Limb (tissue), 2 donors: ENCODE results near the gene PRDM1.
"Not testable (repeated sequence)": the region's sequence is repeated elsewhere in the genome, so short reads cannot be mapped to it uniquely, and the experiment has no call there.

Source experiments
- DNase-seq, 2 donors: peaks; one replicate each; pipeline ENCODE4 v3.0.0-alpha.2; 2016; ENCODE audit errors: extremely low spot score in 2 of 2

The PRDM1 gene

DNA sequence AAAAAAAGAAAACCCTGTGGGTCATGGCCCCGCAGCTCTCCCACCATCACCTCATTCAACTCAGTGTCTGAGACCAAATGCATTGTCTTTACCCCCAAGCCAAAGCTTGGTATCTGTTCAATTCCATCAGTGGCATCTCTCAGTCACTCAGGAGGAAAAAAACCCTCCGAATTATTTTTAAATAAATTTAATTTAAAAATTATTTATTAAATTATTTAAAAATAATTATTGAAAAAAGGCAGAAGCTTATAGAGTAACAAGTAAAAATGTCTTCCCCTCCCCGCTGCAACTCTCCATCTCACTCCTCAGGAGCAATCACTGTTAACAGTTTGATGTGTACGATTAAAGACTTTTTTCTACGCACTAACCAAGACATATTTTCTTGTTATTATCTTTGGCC is 50.7 kb downstream of the PRDM1 start:
- no peak for DNase-seq

DNA sequence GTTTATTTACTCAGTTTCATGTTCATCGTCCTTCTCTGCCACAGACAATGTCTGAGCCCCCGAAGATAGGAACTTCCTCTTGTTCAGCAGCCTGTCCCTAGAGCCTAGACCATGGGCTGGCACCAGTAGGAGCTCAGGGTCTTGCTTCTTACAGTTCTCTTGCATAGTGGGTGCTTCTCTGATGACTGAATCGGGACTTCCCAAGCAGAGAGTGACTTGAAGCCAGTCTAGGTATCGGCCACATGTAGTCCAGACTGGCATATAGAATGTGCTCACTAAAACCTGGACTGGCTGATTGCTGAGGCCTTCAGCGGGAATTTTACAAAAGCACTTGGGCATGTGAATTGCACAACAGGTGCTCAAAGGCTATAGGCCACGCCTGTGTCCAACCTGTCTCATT is 52.0 kb downstream of the PRDM1 start:
- no peak for DNase-seq

DNA sequence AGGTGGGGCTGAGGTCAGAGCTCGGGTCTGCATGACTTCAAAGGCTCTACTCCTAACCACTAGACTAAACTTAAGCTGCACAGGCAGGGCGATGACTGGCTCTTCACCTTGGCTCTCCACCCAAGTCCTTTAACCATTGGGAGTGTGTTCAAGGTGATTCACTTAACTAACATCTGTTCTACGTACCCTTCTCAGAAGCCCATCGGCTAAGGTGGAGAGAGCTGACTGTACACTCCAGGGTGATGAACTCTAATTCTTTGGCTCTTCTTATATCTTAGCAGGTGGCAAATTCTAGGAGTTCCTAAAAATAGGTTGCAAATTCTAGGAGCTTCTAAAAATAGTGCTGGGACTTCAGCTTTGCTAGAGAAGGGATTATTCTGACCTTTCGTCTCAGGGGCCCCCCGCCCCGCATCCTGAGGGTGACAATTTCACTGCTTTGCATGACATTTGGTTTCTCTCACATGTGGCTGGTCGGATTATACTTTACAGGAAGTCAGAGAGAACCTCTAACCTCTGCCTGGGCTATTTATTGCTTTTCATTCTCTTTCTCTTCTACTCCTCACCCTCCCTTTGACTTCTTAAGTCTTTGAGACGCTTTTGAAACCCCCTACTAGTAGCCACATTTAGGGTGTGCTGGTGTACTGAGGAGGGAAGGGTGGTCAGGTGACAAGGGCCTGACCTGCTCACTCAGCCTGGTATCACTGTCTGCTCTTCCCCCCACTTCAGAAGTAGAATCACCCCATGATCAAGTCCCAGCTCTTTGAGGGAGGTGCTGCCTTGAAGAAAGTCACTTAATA is 55.5 kb downstream of the PRDM1 start:
- no peak for DNase-seq

DNA sequence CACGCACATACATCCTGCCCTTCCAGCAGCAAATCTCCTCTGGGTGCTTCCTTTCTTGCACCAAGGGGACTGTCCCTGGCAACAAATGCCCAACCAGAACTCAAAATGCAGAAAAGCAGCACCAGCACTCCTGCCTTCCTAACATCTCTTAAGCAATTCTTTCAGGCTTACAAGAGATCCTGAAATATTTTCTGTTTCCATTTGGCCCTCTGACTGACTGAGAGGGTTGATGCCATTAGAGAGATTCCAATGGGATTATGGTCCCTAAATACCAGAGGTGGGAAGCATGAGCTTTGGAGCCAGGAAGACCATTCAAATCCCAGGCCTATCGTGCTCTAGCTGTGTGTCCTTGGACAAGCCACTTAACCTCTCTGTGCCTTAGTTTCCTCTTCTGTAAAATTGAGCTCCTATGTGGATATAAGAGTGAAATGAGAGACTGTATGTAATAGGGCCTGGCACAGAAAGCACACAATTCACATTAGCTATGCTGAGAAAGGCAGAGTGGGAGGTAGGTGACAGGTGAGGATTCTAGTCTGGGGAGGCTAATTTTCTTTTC is 56.8 kb downstream of the PRDM1 start:
- no peak for DNase-seq

DNA sequence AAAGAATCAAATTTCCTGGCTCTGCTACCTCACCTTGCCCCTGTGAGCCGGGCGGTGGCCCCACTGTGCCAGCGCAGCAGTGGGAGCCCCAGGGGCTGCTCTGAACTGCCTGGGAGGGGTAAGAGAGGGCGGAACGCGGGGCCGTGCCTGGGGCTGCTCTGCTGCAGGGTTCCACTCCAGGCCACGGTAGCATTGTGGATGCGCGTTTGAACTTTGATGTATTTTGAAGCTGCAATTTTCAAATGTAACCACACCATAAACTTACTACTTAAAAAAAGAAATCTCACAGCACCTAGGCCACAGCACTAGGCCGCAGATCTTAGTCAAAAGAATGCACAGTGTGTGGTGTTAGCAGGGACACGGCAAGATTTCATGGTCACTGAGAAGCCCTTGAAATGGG is 57.5 kb downstream of the PRDM1 start:
- no peak for DNase-seq

DNA sequence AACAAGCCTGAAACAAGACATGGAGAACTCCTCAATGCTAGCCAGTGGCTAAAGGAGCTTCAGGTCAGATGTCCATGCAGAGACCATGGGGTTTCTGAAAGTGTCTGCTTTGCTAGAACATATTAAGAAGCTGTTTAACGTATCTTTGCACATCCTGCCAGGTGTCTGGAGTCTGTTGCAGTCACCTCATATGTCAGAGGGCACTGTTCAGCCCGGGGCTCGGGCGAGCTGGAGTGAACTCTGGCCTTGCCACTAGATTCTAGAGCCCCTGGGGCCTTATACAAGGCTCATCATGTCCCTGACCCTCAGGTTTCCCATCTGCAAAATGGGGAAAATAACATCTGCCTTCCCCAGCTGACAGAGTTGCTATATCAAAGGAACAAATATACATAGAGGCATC is 59.0 kb downstream of the PRDM1 start:
- no peak for DNase-seq

DNA sequence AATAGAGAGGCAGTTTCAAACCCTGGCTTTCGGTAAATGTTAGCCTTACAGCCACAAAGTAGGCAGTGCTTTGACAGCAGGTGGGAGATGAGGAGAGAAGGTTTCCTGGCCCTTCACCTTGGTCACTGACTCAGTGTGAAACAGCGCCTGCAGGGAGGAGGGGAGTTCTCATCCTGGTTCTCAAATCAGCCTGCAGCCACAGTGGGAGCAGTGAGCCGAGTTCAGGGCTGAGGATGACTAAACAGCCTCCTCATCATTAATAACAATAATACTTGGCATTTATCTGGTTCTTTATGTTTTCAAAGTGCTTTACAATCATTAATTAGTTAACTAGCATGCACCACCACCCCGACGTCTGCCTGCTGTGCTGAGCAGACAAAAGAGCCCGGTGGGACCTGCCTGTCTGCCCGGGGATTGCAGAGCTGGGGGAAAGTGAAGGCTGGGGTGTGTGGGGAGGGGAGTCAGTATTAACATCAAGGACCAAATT is 59.6 kb downstream of the PRDM1 start:
- no peak for DNase-seq

DNA sequence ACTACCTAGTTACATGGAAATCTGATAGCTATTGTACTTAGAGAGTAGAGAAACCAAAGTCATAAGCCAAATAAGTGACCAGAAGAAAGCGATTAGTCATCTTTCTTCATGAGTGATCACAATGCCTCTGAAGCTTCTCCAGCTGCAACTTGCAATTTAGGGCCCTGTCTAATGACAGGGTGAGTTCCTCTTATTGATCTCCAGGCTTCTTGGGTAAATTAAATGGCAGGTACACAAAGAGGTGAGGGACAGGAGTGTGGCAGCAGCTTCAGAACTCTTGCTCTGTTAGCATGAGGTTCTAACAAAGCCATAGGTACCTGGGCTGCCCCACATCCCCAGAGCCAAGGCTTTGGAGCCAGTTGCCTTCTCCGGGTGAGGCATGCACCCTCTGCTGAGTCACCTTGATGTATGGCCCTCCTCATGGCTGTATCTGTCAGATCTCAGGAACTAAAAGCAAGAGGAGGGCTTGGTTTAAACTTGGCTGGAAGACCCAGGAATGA is 60.8 kb downstream of the PRDM1 start:
- DNase-seq, result no peak

DNA sequence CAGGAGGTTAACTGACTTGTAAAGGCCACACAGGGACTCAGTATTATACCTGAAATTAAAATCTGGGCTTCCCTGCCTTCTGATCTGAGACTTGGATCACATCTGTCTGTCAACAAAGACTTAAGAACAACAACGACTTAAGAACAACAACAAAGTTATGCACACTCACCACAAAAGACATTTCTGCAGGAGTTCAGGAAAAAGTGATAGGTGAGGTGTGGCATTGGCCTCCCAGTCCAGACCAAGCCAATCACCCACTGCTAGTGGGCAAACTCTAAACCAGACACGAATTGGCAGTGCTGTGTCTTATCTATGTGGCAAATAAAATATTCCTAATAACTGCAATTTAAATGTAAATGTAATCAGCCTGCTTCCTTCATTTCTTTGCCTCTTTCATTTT is 61.3 kb downstream of the PRDM1 start:
- DNase-seq, result no peak

DNA sequence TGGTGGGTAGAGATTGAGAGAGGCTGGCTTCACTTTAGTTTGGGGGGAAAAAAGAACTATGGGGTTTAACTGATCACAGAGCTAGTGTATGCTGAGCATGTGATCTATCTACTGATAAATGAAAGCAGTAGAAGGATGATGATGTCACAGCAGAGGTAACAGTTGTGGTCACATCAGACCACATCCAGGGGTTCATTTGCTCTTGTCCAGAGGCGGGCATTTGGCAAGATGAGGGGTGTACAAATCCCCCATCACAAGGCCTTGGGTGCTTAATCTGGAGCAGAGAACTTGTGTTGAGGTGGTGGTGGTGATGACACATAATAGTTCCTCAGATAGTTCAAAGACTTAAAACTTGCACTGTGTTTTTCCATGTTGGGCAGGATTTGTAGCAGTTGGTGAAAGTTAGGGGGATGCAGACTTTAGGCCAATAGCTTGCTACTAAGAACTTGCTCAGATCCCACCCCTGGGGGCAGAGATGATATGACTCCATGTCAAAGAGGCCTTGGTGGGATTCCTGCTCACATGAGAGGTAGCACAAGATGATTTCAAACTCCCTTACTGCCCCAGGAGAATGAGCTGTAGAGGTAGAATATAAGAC is 63.4 kb downstream of the PRDM1 start:
- no peak for DNase-seq

DNA sequence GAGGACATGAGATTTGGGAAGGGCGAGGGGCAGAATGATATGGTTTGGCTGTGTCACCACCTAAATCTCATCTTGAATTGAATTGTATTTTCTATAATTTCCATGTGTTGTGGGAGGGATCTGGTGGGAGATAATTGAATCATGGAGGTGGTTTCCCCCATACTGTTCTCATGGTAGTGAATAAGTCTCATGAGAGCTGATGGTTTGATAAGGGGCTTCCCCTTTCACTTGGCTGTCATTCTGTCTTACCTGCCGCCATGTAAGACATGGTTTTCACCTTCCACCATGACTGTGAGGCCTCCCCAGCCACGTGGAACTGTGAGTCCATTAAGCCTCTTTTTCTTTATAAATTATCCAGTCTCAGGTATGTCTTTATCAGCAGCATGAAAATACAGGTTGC is 66.3 kb downstream of the PRDM1 start:
- DNase-seq, result not testable (repeated sequence)

DNA sequence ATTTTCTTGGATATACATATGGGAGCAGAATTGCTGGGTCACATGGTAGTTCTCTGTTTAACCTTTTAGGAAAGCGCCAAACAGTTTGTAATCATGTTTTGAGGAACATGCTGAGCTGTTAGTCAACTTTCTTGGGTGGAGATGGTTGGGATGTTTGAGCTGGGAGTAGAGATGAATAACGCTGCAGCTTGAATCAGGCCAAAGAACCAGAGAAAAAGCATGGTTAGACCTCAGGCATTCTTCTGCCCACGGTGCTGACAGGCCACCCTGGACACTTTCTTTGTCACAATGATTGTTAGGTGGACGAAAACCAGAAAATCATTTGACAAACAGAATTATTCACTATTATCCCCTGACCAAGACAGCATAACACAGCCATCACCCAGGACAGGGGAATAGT is 66.8 kb downstream of the PRDM1 start:
- DNase-seq, result no peak

DNA sequence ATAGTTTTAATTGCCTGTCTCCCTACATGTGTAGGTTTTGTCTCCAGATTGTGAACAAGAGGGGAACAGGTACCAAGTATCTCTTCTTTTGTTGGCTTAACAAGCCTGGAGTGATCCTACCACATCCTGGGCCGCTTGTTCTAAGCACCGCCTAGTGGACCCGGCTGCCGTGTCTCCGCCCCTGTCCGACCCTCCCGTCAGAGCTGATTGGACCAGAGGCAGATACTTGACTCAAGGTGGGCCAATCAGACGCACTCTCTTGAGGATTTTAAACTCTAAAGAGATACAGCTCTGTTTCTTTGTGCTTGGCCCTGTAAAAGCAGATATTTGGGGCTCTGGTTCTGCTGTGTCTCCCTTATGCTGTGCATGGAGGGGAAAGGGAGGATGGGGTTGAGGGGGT is 68.2 kb downstream of the PRDM1 start:
- no peak for DNase-seq

DNA sequence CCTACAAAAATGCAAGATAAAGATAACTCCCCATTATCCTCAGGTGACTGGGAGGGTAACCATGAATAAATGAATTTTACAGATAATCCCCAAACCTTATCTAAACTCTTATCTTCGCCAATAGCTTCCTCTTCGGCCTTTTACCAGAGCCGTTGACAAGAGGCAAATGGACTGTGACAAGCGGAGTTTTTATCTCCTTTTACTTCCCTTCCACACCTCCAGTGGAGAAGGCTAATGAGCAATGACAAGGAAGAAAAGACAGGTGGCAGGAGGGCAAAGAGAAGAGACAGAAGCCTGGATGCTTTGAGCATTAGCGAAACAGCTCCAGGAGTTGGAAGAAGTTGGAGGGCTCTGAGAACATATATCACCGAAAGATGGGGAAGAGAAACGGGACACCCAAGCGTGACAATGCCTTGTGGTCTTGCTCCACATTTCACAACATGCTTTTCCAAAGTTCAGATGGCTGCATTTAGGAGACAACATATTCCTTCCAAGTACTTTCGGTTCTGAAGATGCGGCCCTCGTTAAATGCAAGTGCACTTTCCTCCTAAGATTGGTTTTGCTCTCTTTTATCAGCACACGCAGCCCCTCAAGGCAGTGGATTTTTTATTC is 69.2 kb downstream of the PRDM1 start:
- DNase-seq, result no peak

DNA sequence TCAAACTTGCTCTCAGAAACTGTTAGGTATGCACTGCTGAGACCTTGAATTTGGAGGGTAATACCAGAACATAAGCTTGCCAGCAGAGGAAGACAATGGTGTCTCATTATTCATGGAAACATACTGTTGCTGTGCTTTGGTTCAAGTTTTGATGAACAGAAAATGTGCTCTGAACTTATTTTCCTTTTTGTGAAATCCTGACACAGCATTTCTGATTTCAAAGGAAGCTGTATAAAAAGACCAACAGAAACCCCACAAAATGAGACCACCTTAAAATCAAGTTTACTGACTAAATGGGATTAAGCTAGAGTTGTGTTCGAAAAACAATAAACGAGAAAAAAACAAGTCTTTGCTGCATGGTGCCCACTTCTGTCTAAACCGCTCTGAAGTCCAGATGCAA is 70.3 kb downstream of the PRDM1 start:
- no peak for DNase-seq

DNA sequence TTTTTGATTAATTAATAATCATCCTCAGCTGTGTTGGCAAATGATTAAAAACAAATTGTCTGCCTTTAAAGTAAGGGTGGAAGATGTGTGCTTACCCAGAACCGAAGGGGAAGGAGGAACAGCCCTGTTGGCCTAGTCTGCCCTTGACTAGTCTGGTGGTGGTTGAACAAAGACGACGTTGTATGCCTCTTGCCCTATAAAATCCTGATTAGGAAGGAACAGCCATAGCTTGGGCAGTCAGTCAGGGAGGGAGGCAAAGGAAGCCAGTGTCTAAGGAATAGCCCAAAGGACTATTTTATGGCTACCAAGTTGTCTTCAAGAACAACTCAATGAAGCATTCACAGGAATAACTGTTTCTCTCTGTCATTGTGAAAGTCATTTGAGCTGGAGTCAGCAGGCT is 70.7 kb downstream of the PRDM1 start:
- DNase-seq, result no peak

DNA sequence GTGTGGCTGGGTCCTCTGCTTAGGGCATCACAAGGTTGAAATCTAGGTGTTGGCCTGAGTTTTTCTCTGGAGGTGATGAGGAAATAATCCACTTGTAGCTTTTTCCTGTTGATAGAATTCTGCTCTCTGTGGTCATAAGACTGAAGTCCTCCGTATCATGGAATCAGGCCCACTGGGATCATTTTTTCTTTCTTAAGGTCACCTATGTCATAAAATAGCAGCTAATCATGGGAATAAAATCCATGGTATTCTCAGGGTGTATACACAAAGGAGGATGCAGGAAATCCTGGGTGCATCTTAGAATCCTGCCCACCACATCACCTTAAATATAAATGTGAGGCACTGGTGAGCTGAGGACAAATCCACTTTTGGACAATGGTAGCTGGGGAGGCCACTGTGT is 72.7 kb downstream of the PRDM1 start:
- no peak for DNase-seq
